Measurements from ENCODE around the gene SNX32. TPM values are rescaled to one million over a fixed set of nuclear protein-coding genes. Genes with fewer than 3 reads are reported as not detected.

Gene SNX32
- polyA plus RNA-seq, 1 donor (not counting 4 experiments of a cell fraction or from before 2014, with no cell fraction given), result 0.12 TPM

GRCh38 chr11:65886826-65887722 is 53.3 kb downstream of the SNX32 start:
- peaks cover 17% of the 10 kb centered on the region for H3K79me2 ChIP-seq (ENCODE audit: control insufficient read depth, insufficient read depth, low read length)
- DNase-seq (ENCODE audit: low read depth, low spot score), result no peak
- peaks cover 4% of the 10 kb centered on the region for H4K20me1 ChIP-seq (ENCODE audit: control insufficient read depth, extremely low read depth, insufficient read depth, low read length)

GRCh38 chr11:65887723-65888162 is 54.0 kb downstream of the SNX32 start:
- Histone ChIP-seq H3K4me2 (ENCODE audit: control insufficient read depth, extremely low read depth, insufficient read depth, low read depth, low read length) (peak overlapping the region; percentile 92), H2AFZ (ENCODE audit: control insufficient read depth, low read length) (peak overlapping the region; percentile 85), H3K27me3 (ENCODE audit: control insufficient read depth, extremely low read depth, insufficient read depth, low read length) (no peaks in the 10 kb centered on the region), H3K27ac (ENCODE audit: control insufficient read depth, insufficient read depth, low read length) (peak overlapping the region; percentile 64), H4K20me1 (ENCODE audit: control insufficient read depth, extremely low read depth, insufficient read depth, low read length) (peaks cover 9% of the 10 kb centered on the region), H3K36me3 (ENCODE audit: control insufficient read depth in 2 of 2, extremely low read depth in 1 of 2, insufficient read depth in 2 of 2, low read length in 2 of 2) (peaks cover 29 to 48% of the 10 kb centered on the region in 2 experiments), H3K4me3 (ENCODE audit: control insufficient read depth in 2 of 3, extremely low read depth in 1 of 3, insufficient read depth in 2 of 3, low read depth in 1 of 3, low read length in 3 of 3) (peak overlapping the region; percentile 60 to 91 (median 89)), H3K79me2 (ENCODE audit: control insufficient read depth, insufficient read depth, low read length) (peaks cover 19% of the 10 kb centered on the region), H3K9me3 (ENCODE audit: control insufficient read depth, low read depth, low read length) (no peaks in the 10 kb centered on the region), H3K4me1 (ENCODE audit: control insufficient read depth, extremely low read depth, insufficient read depth, low read length) (peaks cover 35% of the 10 kb centered on the region), H3K9ac (ENCODE audit: control insufficient read depth, extremely low read depth, insufficient read depth, low read length) (peak overlapping the region; percentile 67), H3K9me1 (ENCODE audit: control insufficient read depth, extremely low read depth, insufficient read depth, low read length) (no peaks in the 10 kb centered on the region)
- dilution Hi-C loops (cut with MboI; ENCODE audit: extremely low pct_ligation_motif_present, low sequenced_read_pairs), result no loop called here
- TF ChIP-seq EZH2 (IDR thresholded peaks at IDR 0.05; ENCODE audit: low read length), result no peak
- no peak for TF ChIP-seq CTCF (optimal IDR thresholded peaks at IDR 0.05 in 1 of 3, IDR thresholded peaks at IDR 0.05 in 1 of 3, conservative IDR thresholded peaks at IDR 0.05 in 1 of 3; ENCODE audit: extremely low read depth in 1 of 3, insufficient read depth in 2 of 3, low read length in 3 of 3)
- DNase-seq (ENCODE audit: low read depth, low spot score) (no peak), FAIRE-seq (no peak)

More at GRCh38 chr11:65886826-65887722, 53.3 kb downstream of the SNX32 start:
- H3K27me3 ChIP-seq (ENCODE audit: control insufficient read depth, extremely low read depth, insufficient read depth, low read length), result no peaks in the 10 kb centered on the region
- FAIRE-seq, result no peak
- no peaks in the 10 kb centered on the region for H3K9me1 ChIP-seq (ENCODE audit: control insufficient read depth, extremely low read depth, insufficient read depth, low read length)
- H2AFZ ChIP-seq (ENCODE audit: control insufficient read depth, low read length), result no peak overlapping the region
- H3K9me3 ChIP-seq (ENCODE audit: control insufficient read depth, low read depth, low read length), result no peaks in the 10 kb centered on the region
- TF ChIP-seq CTCF (optimal IDR thresholded peaks at IDR 0.05 in 1 of 3, IDR thresholded peaks at IDR 0.05 in 1 of 3, conservative IDR thresholded peaks at IDR 0.05 in 1 of 3; ENCODE audit: extremely low read depth in 1 of 3, insufficient read depth in 2 of 3, low read length in 3 of 3), result no peak
- TF ChIP-seq EZH2 (IDR thresholded peaks at IDR 0.05; ENCODE audit: low read length), result no peak
- peak overlapping the region; percentile 67 for H3K9ac ChIP-seq (ENCODE audit: control insufficient read depth, extremely low read depth, insufficient read depth, low read length)
- H3K4me1 ChIP-seq (ENCODE audit: control insufficient read depth, extremely low read depth, insufficient read depth, low read length), result peaks cover 28% of the 10 kb centered on the region
- dilution Hi-C loops (cut with MboI; ENCODE audit: extremely low pct_ligation_motif_present, low sequenced_read_pairs), result no loop called here
- H3K36me3 ChIP-seq (ENCODE audit: control insufficient read depth in 2 of 2, extremely low read depth in 1 of 2, insufficient read depth in 2 of 2, low read length in 2 of 2), result peaks cover 31 to 50% of the 10 kb centered on the region in 2 experiments
- H3K4me3 ChIP-seq (ENCODE audit: control insufficient read depth in 2 of 3, extremely low read depth in 1 of 3, insufficient read depth in 2 of 3, low read depth in 1 of 3, low read length in 3 of 3), result peak overlapping the region; percentile 60 to 91 (median 89)
- H3K4me2 ChIP-seq (ENCODE audit: control insufficient read depth, extremely low read depth, insufficient read depth, low read depth, low read length), result peak overlapping the region; percentile 92
- peak overlapping the region; percentile 64 for H3K27ac ChIP-seq (ENCODE audit: control insufficient read depth, insufficient read depth, low read length)

All from keratinocyte (primary cell).